Ovary (tissue), 3 donors: ENCODE data around the gene RASGEF1C.

Experiments
- POLR2A ChIP-seq: fragments of 450-650 bp; IDR thresholded peaks from one replicate; pipeline ENCODE4 v1.6.1; 2017; ENCODE audit warnings: antibody characterized with exemption, mild to moderate bottlenecking, moderate library complexity
- TF ChIP-seq, protein P1 (sequence below), 3 donors: fragments of 450-650 bp in 2 of 3; fragments of 200-600 bp in 1 of 3; IDR thresholded peaks; one replicate each; pipeline versions ENCODE4 v1.5.1 to v1.8.0; 2016 to 2022; ENCODE audit warnings: antibody characterized with exemption in 3 of 3, mild to moderate bottlenecking in 1 of 3
- donor health status: DM: no; HTN: no; CAD: no.

- TF ChIP-seq, protein P1, sequence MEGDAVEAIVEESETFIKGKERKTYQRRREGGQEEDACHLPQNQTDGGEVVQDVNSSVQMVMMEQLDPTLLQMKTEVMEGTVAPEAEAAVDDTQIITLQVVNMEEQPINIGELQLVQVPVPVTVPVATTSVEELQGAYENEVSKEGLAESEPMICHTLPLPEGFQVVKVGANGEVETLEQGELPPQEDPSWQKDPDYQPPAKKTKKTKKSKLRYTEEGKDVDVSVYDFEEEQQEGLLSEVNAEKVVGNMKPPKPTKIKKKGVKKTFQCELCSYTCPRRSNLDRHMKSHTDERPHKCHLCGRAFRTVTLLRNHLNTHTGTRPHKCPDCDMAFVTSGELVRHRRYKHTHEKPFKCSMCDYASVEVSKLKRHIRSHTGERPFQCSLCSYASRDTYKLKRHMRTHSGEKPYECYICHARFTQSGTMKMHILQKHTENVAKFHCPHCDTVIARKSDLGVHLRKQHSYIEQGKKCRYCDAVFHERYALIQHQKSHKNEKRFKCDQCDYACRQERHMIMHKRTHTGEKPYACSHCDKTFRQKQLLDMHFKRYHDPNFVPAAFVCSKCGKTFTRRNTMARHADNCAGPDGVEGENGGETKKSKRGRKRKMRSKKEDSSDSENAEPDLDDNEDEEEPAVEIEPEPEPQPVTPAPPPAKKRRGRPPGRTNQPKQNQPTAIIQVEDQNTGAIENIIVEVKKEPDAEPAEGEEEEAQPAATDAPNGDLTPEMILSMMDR (IDR thresholded peaks at IDR 0.05): no peak
- no peak for TF ChIP-seq POLR2A
Measured at GRCh38 chr5:180235077-180235476, 26.1 kb upstream of the RASGEF1C start.
